Prostate gland (tissue), 2 donors: ENCODE results near the gene FGF12.
"Not testable (repeated sequence)": the region's sequence is repeated elsewhere in the genome, so short reads cannot be mapped to it uniquely, and the experiment has no call there.

ENCODE experiments used
- POLR2AphosphoS5 ChIP-seq: sonication (generic); formaldehyde crosslinking; IDR thresholded peaks from one replicate; pipeline ENCODE4 v1.6.1; 2017; ENCODE audit warnings: antibody characterized with exemption
- TF ChIP-seq, protein P1 (sequence below), 4 experiments: fragments of 200-600 bp in 2 of 4; fragments of 450-650 bp in 2 of 4; sonication (generic) in 2 of 4; IDR thresholded peaks; 1 replicate in 3 of 4; 2 replicates in 1 of 4; pipeline ENCODE4 v1.5.1; 2016 to 2019; ENCODE audit warnings: antibody characterized with exemption in 4 of 4, mild to moderate bottlenecking in 2 of 4, moderate library complexity in 2 of 4

- TF ChIP-seq, protein P1, sequence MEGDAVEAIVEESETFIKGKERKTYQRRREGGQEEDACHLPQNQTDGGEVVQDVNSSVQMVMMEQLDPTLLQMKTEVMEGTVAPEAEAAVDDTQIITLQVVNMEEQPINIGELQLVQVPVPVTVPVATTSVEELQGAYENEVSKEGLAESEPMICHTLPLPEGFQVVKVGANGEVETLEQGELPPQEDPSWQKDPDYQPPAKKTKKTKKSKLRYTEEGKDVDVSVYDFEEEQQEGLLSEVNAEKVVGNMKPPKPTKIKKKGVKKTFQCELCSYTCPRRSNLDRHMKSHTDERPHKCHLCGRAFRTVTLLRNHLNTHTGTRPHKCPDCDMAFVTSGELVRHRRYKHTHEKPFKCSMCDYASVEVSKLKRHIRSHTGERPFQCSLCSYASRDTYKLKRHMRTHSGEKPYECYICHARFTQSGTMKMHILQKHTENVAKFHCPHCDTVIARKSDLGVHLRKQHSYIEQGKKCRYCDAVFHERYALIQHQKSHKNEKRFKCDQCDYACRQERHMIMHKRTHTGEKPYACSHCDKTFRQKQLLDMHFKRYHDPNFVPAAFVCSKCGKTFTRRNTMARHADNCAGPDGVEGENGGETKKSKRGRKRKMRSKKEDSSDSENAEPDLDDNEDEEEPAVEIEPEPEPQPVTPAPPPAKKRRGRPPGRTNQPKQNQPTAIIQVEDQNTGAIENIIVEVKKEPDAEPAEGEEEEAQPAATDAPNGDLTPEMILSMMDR (IDR thresholded peaks at IDR 0.05): not testable (repeated sequence)
- TF ChIP-seq POLR2AphosphoS5: not testable (repeated sequence)
These were observed 16.2 kb downstream of the FGF12 start for GRCh38 chr3:192711126-192711525.
